GM08714 (cell line): ENCODE results near the gene CRADD.
"Not testable (repeated sequence)": the region's sequence is repeated elsewhere in the genome, so short reads cannot be mapped to it uniquely, and the experiment has no call there.

Experiments
- H3K4me3 ChIP-seq: fragments of 200-500 bp; sonication (Bioruptor generic); 2 replicates; pipeline ENCODE4 v1.5.1; 2014; ENCODE audit warnings: mild to moderate bottlenecking, low read length, inconsistent platforms
- ZNF274 ChIP-seq: IDR thresholded peaks from 2 replicates; pipeline ENCODE4 v1.6.1; 2012; ENCODE audit warnings: mild to moderate bottlenecking, low read depth, low read length

Gene CRADD

GRCh38 chr12:93780101-93780641 is 103.0 kb downstream of the CRADD start:
- H3K4me3 ChIP-seq: no peak overlapping the region
- no peak for TF ChIP-seq ZNF274

DNA sequence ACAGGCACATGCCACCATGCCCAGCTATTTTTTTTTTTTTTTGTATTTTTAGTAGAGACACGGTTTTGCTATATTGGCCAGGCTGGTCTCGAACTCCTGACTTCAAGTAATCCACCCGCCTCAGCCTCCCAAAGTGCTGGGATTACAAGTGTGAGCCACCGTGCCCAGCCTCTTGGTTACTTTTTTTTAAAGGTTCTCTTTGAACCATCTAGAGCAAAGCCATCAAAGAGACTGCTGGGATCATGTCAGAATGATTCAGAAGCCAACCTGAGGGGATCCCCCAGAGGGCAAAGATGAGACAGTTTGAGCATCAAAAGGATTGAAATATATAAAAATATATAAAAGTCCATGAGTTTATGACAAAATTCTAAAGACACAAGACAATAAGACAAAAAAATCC is 103.7 kb downstream of the CRADD start:
- H3K4me3 ChIP-seq: not testable (repeated sequence)

- not testable (repeated sequence) for H3K4me3 ChIP-seq
Measured at GRCh38 chr12:93781961-93782360, 104.8 kb downstream of the CRADD start.

DNA sequence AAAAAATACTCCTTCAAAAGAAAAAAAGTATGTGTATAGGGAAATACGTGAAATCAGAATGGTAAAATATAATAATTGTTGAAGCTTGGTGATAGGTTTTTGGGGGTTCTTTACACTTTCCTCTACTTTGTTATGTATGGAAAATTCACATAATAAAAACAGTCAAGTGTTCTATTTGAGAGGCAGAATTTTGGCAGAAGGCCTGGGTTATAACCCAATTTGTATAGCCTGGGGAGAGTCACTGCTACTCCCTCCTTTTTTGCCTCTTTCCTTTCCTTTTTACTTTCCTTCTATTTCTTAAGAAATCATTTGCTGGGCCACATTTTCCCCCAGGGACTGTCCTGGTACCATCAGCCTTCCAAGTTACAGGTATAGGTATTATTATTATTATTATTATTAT is 105.7 kb downstream of the CRADD start:
- no peak for TF ChIP-seq ZNF274
- H3K4me3 ChIP-seq: no peak overlapping the region

- TF ChIP-seq ZNF274: no peak
Measured at GRCh38 chr12:93783832-93784231, 106.7 kb downstream of the CRADD start.

DNA sequence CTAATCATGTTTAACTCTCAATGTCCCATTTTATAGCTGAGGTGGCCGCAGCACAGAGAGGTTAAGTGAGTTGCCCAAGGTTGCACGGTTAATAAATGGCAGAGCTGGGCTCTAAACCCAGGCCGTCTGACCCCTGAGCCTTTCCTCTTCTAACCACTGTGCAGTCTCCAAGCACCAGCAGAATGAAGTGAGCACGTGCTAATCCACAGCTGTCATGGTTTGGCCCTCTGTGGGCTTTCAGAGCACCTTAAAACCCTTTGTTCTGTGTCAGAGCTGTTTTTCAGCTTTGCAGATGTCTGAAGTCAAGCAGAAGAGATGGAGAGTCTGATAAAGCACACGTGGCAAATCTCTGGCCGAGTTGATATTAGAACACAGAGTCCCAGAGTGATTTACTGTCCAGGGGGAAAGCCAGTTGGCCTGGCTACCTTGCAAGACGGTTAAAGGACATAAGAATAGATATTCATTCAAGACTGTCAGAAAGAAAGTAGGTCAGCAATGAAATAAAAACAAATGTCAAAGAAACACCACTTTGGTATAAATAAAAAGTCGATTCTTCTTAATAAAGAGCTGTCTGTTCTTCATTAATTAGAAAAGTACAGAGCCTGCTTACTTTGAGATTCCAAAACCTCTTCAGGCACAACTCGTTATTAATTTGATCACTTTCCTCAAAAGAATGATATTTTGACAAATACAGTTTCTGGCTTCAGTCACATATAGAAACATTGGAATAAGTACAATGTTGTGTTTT is 107.3 kb downstream of the CRADD start:
- H3K4me3 ChIP-seq: no peak overlapping the region
- no peak for TF ChIP-seq ZNF274

More at GRCh38 chr12:93783832-93784231, 106.7 kb downstream of the CRADD start:
- H3K4me3 ChIP-seq: no peak overlapping the region

DNA sequence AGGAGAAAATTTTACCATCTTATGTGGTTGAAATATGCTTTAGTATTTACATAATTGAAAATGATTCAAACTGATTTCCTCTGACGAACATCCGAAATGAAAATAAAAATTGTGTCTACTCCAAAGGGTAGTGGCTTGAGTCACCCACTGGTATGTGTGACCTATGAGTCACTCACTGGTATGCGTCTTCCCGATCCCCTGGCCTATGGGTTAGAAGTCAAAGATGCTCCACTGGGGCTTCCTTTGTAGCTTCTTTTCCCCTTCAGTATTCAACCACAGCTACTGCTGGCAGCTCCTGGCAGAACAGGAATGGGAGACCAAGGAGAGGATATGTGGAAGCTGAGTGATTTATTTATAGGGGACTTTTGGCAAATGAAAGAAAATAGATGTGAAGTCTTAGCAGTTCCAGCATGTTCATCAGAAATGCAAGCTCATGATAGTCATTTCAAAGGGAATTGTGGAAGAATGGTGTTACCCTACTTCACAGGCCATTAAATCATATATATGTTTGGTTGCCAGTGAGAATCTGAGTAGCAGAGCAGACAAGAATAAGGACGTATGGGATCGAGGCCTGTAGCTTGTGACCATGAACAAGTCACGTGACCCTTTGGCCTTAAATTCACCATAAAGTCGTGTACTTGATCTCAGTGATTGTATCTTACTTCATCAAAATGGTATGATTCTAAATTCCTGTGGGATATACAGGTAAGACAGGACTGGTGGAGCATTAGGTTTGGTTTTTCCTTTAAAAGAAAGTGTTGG is 108.3 kb downstream of the CRADD start:
- TF ChIP-seq ZNF274: no peak
- no peak overlapping the region for H3K4me3 ChIP-seq

- no peak for TF ChIP-seq ZNF274
- H3K4me3 ChIP-seq: no peak overlapping the region
Measured at GRCh38 chr12:93786656-93787397, 109.7 kb downstream of the CRADD start.

- no peak for TF ChIP-seq ZNF274
- H3K4me3 ChIP-seq: no peak overlapping the region
Measured at GRCh38 chr12:93788853-93789252, 111.7 kb downstream of the CRADD start.

GRCh38 chr12:93789767-93790166 is 112.6 kb downstream of the CRADD start:
- TF ChIP-seq ZNF274: no peak
- H3K4me3 ChIP-seq: no peak overlapping the region

DNA sequence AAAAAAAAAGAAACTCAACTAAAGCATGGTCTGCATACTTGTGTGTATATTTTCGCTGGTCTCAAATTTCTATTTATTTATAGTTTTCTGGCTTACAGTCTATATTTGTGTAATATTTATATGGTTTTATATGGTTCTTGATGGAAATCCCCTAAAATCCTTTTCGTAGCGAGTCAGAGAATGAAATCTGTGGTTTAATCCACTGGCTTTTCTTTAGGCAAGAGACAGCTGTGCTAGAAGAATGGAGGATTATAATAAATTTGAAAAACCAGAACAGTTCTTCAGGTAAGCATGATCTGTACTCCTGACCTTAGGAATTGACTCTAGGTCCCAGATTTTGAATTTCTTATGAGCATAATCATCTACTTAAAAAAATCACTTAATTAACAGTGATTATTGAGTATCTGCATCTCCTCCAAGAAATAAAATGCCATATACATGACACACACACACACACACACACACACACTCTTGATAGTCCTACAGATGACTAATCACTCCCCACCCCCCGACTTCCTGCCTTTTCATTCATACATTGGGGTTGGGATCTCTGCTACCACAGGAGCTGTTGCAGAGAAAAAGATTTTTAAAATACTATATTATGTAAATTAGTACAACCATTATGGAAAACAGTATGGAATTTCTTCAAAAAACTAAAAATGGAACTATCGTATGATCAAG is 113.4 kb downstream of the CRADD start:
- no peak overlapping the region for H3K4me3 ChIP-seq
- TF ChIP-seq ZNF274: no peak

DNA sequence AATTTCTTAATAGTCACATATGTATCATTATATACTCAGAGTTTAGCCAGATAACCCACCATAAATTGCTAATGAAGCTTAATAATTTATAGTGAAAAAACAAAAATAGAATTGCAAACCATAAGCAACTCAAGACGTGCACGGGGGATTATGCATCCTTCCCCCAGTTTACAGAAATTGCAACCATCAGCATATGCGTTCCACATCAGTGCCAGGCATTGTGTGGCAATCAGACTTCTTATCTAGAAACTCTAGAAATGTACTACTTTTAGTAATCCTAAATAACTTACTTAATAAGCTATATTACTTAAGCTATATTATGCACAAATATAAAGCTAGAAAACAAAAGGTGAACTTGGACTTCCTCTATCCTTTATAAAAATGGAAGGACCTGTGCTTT is 115.8 kb downstream of the CRADD start:
- H3K4me3 ChIP-seq: no peak overlapping the region
- no peak for TF ChIP-seq ZNF274

DNA sequence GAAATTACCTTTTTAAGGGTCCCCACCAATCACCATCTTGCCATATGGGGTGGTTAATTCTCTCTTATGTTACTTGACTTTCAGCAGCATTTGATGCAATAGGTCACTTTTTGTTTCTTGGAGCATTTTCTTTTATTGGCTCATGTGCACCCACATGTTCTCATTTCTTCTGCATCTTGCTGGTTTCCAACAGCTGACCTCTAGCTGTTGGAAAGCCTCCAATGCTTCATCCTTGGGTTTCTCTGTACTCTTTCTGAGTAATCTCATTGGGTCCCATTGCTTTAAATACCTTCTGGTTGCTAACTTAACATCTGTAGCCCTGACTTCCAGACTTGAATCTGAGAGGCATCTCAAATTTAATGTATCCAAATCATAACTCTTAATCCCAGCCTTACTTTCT is 116.8 kb downstream of the CRADD start:
- TF ChIP-seq ZNF274: no peak
- H3K4me3 ChIP-seq: no peak overlapping the region

DNA sequence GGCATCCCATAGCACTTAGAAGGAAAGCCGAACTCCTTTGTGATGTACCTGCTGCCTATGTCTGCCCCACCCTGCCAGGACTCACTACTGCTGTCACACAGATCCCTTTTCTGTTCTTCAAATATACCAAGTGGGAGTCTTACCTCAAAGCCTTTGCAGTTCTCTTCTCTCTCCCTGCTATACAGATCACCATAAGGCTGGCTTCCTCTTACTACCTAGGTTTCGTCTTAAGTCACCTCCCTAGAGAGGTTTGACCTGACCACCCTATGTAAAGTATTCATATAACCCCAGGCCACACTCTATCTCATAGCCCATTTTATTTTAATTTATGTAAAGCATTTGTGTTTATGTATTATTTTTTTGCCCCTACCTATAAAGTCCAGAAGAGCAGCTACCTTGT is 117.6 kb downstream of the CRADD start:
- TF ChIP-seq ZNF274: no peak
- no peak overlapping the region for H3K4me3 ChIP-seq
